Smooth muscle cell (in vitro differentiated cells): ENCODE measurements around the gene BAG1. TPM values are rescaled to one million over a fixed set of nuclear protein-coding genes. Genes with fewer than 3 reads are reported as not detected.
A peak's percentile ranks its signal among the peaks of the same experiment; 100 is the strongest.

Source experiments
- DNase-seq: peaks from one replicate; lab custom pipeline; 2025; ENCODE audit not compliant: unreplicated experiment; lab: John Stamatoyannopoulos, UW
- H2AFZ ChIP-seq: fragments of 200-600 bp; sonication (generic); 2 replicates; pipeline ENCODE4 v1.6.0; 2016; ENCODE audit warnings: antibody characterized with exemption, low read depth, mild to moderate bottlenecking
- H3F3A ChIP-seq: fragments of 200-600 bp; sonication (generic); 2 replicates; pipeline ENCODE4 v1.6.0; 2017; ENCODE audit warnings: antibody characterized with exemption, low read depth
- H3K27ac ChIP-seq: fragments of 200-600 bp; sonication (generic); 2 replicates; pipeline ENCODE4 v1.5.1; 2016; ENCODE audit warnings: low read depth, mild to moderate bottlenecking
- H3K27me3 ChIP-seq: fragments of 200-600 bp; sonication (generic); 2 replicates; pipeline ENCODE4 v1.6.1; 2016; ENCODE audit warnings: low read depth, mild to moderate bottlenecking
- H3K36me3 ChIP-seq: fragments of 200-600 bp; sonication (generic); 2 replicates; pipeline ENCODE4 v1.5.1; 2016; ENCODE audit warnings: low read depth
- H3K4me1 ChIP-seq: fragments of 200-600 bp; sonication (generic); 2 replicates; pipeline ENCODE4 v1.5.1; 2016; ENCODE audit warnings: low read depth
- H3K4me2 ChIP-seq: fragments of 200-600 bp; sonication (generic); 2 replicates; pipeline ENCODE4 v1.6.0; 2016; ENCODE audit warnings: mild to moderate bottlenecking
- H3K4me3 ChIP-seq: fragments of 200-600 bp; sonication (generic); 2 replicates; pipeline ENCODE4 v1.5.1; 2016; ENCODE audit warnings: mild to moderate bottlenecking
- H3K79me2 ChIP-seq: fragments of 200-600 bp; sonication (generic); 2 replicates; pipeline ENCODE4 v1.6.0; 2016; ENCODE audit warnings: low read depth, mild to moderate bottlenecking
- H3K9ac ChIP-seq: fragments of 200-600 bp; sonication (generic); 2 replicates; pipeline ENCODE4 v1.6.0; 2016; ENCODE audit warnings: low read depth
- H3K9me3 ChIP-seq: fragments of 200-600 bp; sonication (generic); replicated peaks from 2 replicates; pipeline ENCODE4 v1.5.1; 2016; ENCODE audit warnings: low read depth
- H4K20me1 ChIP-seq: fragments of 200-600 bp; sonication (generic); 2 replicates; pipeline ENCODE4 v1.6.0; 2016; ENCODE audit warnings: low read depth
- WGBS: methylation state at CpG from one replicate; pipeline ENCODE4 v1.1.7; 2016; ENCODE audit warnings: low lambda C conversion rate; 5-methylcytosine and 5-hydroxymethylcytosine counted together
- polyA plus RNA-seq: library from polyadenylated mRNA; unstranded; fragments of >200 nt; fragmentation: Nextera tagmentation; extraction: Ambion mirVana; gene quantifications from 2 replicates; pipeline ENCODE4 v1.2.1, GENCODE V29; 2016
- total RNA-seq: library from RNA; depleted of rRNA; stranded (reverse); fragments of >200 nt; gene quantifications from 2 replicates; pipeline ENCODE4 v1.2.3, GENCODE V29; 2014
- TF ChIP-seq, protein P1 (sequence below): fragments of 200-600 bp; sonication (generic); IDR thresholded peaks from 2 replicates; pipeline ENCODE4 v1.5.1; 2017; ENCODE audit warnings: borderline replicate concordance, mild to moderate bottlenecking, antibody characterized with exemption; ENCODE audit not compliant: insufficient read depth, poor library complexity, severe bottlenecking

Gene BAG1
- total and polyA plus RNA-seq, 2 experiments from 2014 or later, result 39.9 to 43.3 TPM

- no peaks in the 10 kb centered on the region for H3F3A ChIP-seq
- H3K27me3 ChIP-seq, result no peaks in the 10 kb centered on the region
- peaks cover 42% of the 10 kb centered on the region for H3K36me3 ChIP-seq
- H4K20me1 ChIP-seq, result peaks cover 8% of the 10 kb centered on the region
- H3K9ac ChIP-seq, result no peak overlapping the region
- H3K4me1 ChIP-seq, result no peaks in the 10 kb centered on the region
- H2AFZ ChIP-seq, result no peak overlapping the region
- WGBS, result 78% methylated on average over 1 of the region's 1 CpG
- TF ChIP-seq, protein P1, sequence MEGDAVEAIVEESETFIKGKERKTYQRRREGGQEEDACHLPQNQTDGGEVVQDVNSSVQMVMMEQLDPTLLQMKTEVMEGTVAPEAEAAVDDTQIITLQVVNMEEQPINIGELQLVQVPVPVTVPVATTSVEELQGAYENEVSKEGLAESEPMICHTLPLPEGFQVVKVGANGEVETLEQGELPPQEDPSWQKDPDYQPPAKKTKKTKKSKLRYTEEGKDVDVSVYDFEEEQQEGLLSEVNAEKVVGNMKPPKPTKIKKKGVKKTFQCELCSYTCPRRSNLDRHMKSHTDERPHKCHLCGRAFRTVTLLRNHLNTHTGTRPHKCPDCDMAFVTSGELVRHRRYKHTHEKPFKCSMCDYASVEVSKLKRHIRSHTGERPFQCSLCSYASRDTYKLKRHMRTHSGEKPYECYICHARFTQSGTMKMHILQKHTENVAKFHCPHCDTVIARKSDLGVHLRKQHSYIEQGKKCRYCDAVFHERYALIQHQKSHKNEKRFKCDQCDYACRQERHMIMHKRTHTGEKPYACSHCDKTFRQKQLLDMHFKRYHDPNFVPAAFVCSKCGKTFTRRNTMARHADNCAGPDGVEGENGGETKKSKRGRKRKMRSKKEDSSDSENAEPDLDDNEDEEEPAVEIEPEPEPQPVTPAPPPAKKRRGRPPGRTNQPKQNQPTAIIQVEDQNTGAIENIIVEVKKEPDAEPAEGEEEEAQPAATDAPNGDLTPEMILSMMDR, result no peak
- no peak for DNase-seq
- no peaks in the 10 kb centered on the region for H3K9me3 ChIP-seq
- H3K79me2 ChIP-seq, result peaks cover 9% of the 10 kb centered on the region
- no peak overlapping the region for H3K4me3 ChIP-seq
- H3K4me2 ChIP-seq, result no peak overlapping the region
- peak overlapping the region; percentile 56 for H3K27ac ChIP-seq
These were observed 42.6 kb upstream of the BAG1 start for GRCh38 chr9:33307067-33307466.

DNA sequence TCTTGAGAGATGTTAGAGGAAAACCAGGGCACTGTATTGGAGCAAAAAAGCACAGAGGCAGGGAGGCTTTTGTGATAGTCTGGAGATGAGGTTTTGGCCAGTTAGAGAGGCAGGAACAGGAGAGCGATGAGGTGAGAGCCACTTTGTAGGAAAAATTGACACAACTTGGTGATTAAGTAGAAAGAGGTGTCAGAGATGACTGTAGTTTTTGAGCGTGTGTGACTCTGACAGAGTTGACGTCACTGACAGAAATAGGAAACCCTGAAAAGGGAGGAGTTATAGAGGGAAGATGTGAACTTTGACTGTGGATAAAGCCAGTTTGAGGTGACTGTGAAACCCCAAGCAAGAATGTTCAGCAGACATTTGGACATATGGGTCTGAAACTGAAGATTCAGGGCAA is 41.5 kb upstream of the BAG1 start:
- Histone ChIP-seq H4K20me1 (peaks cover 8% of the 10 kb centered on the region), H3K9ac (no peak overlapping the region), H3K4me1 (no peaks in the 10 kb centered on the region), H3K4me2 (no peak overlapping the region), H3K27ac (peak overlapping the region; percentile 56), H3K36me3 (peaks cover 38% of the 10 kb centered on the region), H3F3A (no peaks in the 10 kb centered on the region), H2AFZ (no peak overlapping the region), H3K4me3 (no peak overlapping the region), H3K9me3 (no peaks in the 10 kb centered on the region), H3K27me3 (no peaks in the 10 kb centered on the region), H3K79me2 (peaks cover 9% of the 10 kb centered on the region)
- WGBS, result 92% methylated on average over 3 of the region's 3 CpGs
- TF ChIP-seq, protein P1, result no peak
- no peak for DNase-seq

DNA sequence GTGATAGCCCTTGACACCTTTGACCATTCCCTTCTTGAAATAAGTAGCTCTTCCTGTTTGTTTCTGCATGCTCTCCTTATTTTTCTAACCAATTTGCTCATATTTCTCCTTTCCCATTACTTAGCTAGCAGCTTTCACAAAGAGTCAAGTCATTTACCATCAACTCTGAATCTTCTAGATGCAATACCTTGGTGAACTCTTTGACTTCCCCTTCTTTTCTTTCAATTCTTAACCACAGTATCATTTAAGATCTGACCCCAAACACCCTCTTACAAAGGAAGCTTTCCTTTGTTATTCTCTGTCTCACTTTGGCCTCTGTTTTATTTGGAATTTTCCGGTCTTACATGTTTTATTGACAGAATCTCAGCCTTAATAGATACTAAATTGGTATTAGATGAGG is 39.9 kb upstream of the BAG1 start:
- TF ChIP-seq, protein P1, result no peak
- Histone ChIP-seq H3K27me3 (no peaks in the 10 kb centered on the region), H3K9ac (no peak overlapping the region), H3K9me3 (no peaks in the 10 kb centered on the region), H3F3A (no peaks in the 10 kb centered on the region), H3K79me2 (peaks cover 14% of the 10 kb centered on the region), H4K20me1 (peaks cover 9% of the 10 kb centered on the region), H3K4me2 (no peak overlapping the region), H3K4me3 (no peak overlapping the region), H2AFZ (no peak overlapping the region), H3K27ac (no peak overlapping the region), H3K36me3 (peaks cover 35% of the 10 kb centered on the region), H3K4me1 (no peaks in the 10 kb centered on the region)
- no peak for DNase-seq
- WGBS, result 98% methylated on average over 1 of the region's 1 CpG

DNA sequence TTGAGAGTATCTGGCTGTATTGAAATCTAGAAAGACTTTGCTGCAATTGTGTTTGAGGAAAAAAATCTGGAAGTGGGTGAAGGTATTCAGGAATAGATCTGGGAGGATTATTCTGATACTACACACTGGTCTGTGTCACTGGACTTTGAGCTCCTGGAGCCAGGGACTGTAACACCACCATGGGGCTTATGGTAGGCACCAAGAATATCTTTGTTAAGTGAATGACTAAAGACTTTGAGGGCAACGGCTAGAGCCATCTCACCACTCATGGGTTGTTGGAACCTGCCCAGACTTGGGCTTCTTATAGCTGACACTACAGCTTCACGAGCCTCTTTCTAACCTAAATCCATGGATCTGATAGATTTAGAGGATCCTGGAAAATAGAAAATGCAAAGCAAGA is 36.0 kb upstream of the BAG1 start:
- Histone ChIP-seq H3K4me3 (no peak overlapping the region), H3K4me2 (no peak overlapping the region), H3K27ac (no peak overlapping the region), H3K4me1 (no peaks in the 10 kb centered on the region), H3F3A (no peaks in the 10 kb centered on the region), H3K9me3 (no peaks in the 10 kb centered on the region), H3K79me2 (peaks cover 42% of the 10 kb centered on the region), H4K20me1 (peaks cover 29% of the 10 kb centered on the region), H3K36me3 (peaks cover 31% of the 10 kb centered on the region), H2AFZ (no peak overlapping the region), H3K9ac (no peak overlapping the region), H3K27me3 (no peaks in the 10 kb centered on the region)
- 93% methylated on average over 2 of the region's 2 CpGs for WGBS
- no peak for DNase-seq
- TF ChIP-seq, protein P1, result no peak
